OCI-LY1 (cell line): ENCODE data around the gene SPACA6.

ENCODE experiments used
- H2AFZ ChIP-seq: fragments of 200-600 bp; sonication (generic), shearing (Covaris generic); 2 replicates; pipeline ENCODE4 v1.6.0; 2014; ENCODE audit warnings: antibody characterized with exemption, mild to moderate bottlenecking, low read length
- H3F3A ChIP-seq: fragments of 200-600 bp; sonication (generic), shearing (Covaris generic); 2 replicates; pipeline ENCODE4 v1.6.0; 2014; ENCODE audit warnings: mild to moderate bottlenecking, antibody characterized with exemption, low read length, moderate library complexity; ENCODE audit not compliant: insufficient read depth
- H3K27ac ChIP-seq: fragments of 200-600 bp; sonication (generic); 2 replicates; pipeline ENCODE4 v1.5.1; 2014; ENCODE audit warnings: low read length, mixed run types, mild to moderate bottlenecking, low read depth; ENCODE audit not compliant: poor library complexity, severe bottlenecking
- H3K27me3 ChIP-seq: fragments of 200-600 bp; sonication (generic); 2 replicates; pipeline ENCODE4 v1.6.0; 2014; ENCODE audit warnings: antibody characterized with exemption, mild to moderate bottlenecking, low read length, moderate library complexity; ENCODE audit not compliant: insufficient read depth
- H3K36me3 ChIP-seq: fragments of 200-600 bp; sonication (generic); 2 replicates; pipeline ENCODE4 v1.6.1; 2014; ENCODE audit warnings: mild to moderate bottlenecking, antibody characterized with exemption, low read length, moderate library complexity, mixed read lengths; ENCODE audit not compliant: insufficient read depth
- H3K4me1 ChIP-seq: fragments of 200-600 bp; sonication (generic); 2 replicates; pipeline ENCODE4 v1.5.1; 2014; ENCODE audit warnings: mild to moderate bottlenecking, low read length, moderate library complexity; ENCODE audit not compliant: insufficient read depth, severe bottlenecking
- H3K4me2 ChIP-seq: fragments of 200-600 bp; sonication (generic), shearing (Covaris generic); 2 replicates; pipeline ENCODE4 v1.6.1; 2014; ENCODE audit warnings: low read length
- H3K4me3 ChIP-seq: fragments of 200-600 bp; sonication (generic); 2 replicates; pipeline ENCODE4 v1.5.1; 2014; ENCODE audit warnings: low read length, low read depth, mild to moderate bottlenecking, mixed read lengths; ENCODE audit not compliant: poor library complexity, severe bottlenecking
- H3K79me2 ChIP-seq: fragments of 200-600 bp; shearing (Covaris generic); 2 replicates; pipeline ENCODE4 v1.6.1; 2016; ENCODE audit warnings: mixed run types, low read length, mixed read lengths; ENCODE audit not compliant: insufficient read depth
- H3K9ac ChIP-seq: fragments of 200-600 bp; sonication (generic), shearing (Covaris generic); 2 replicates; pipeline ENCODE4 v1.6.1; 2014; ENCODE audit warnings: mild to moderate bottlenecking, low read length, mixed read lengths
- H3K9me2 ChIP-seq: fragments of 200-600 bp; sonication (generic), shearing (Covaris generic); 2 replicates; pipeline ENCODE4 v1.6.1; 2014; ENCODE audit warnings: low read depth, mild to moderate bottlenecking, low read length, mixed read lengths
- H3K9me3 ChIP-seq: fragments of 200-600 bp; shearing (Covaris generic); 2 replicates; pipeline ENCODE4 v1.6.1; 2014; ENCODE audit warnings: low read length, mixed read lengths
- H4K20me1 ChIP-seq: fragments of 200-600 bp; sonication (generic), shearing (Covaris generic); 2 replicates; pipeline ENCODE4 v1.6.0; 2016; ENCODE audit warnings: mild to moderate bottlenecking, low read length; ENCODE audit not compliant: insufficient read depth
- CTCF ChIP-seq: fragments of 200-600 bp; sonication (generic), shearing (Covaris generic); IDR thresholded peaks from 2 replicates; pipeline ENCODE4 v1.5.1; 2017; ENCODE audit warnings: mild to moderate bottlenecking, antibody characterized with exemption, low read length, moderate library complexity, mixed read lengths
- EZH2 ChIP-seq: fragments of 200-600 bp; sonication (generic), shearing (Covaris generic); IDR thresholded peaks from 2 replicates; pipeline ENCODE4 v1.8.0; 2017; ENCODE audit warnings: borderline replicate concordance, mixed run types, mild to moderate bottlenecking, antibody characterized with exemption, low read length, moderate library complexity, mixed read lengths

Gene SPACA6

GRCh38 chr19:51709575-51709974, 16.4 kb downstream of the SPACA6 start:
- Histone ChIP-seq H3K27ac (no peak overlapping the region), H3K4me2 (no peak overlapping the region), H3K27me3 (no peaks in the 10 kb centered on the region), H3K4me1 (peaks cover 8% of the 10 kb centered on the region), H2AFZ (no peak overlapping the region), H3K9me2 (no peaks in the 10 kb centered on the region), H4K20me1 (no peaks in the 10 kb centered on the region), H3K9me3 (no peaks in the 10 kb centered on the region), H3K79me2 (no peaks in the 10 kb centered on the region), H3K4me3 (no peak overlapping the region), H3F3A (no peaks in the 10 kb centered on the region), H3K36me3 (peaks cover 13% of the 10 kb centered on the region), H3K9ac (no peak overlapping the region)
- TF ChIP-seq EZH2 (no peak), CTCF (no peak)

GRCh38 chr19:51710163-51710562, 17.0 kb downstream of the SPACA6 start:
- Histone ChIP-seq H2AFZ (no peak overlapping the region), H4K20me1 (no peaks in the 10 kb centered on the region), H3K4me3 (no peak overlapping the region), H3K9me2 (no peaks in the 10 kb centered on the region), H3K36me3 (peaks cover 13% of the 10 kb centered on the region), H3K27me3 (no peaks in the 10 kb centered on the region), H3K4me1 (peaks cover 2% of the 10 kb centered on the region), H3K27ac (no peak overlapping the region), H3K4me2 (no peak overlapping the region), H3F3A (no peaks in the 10 kb centered on the region), H3K9me3 (no peaks in the 10 kb centered on the region), H3K79me2 (no peaks in the 10 kb centered on the region), H3K9ac (no peak overlapping the region)
- TF ChIP-seq CTCF (no peak), EZH2 (no peak)

DNA sequence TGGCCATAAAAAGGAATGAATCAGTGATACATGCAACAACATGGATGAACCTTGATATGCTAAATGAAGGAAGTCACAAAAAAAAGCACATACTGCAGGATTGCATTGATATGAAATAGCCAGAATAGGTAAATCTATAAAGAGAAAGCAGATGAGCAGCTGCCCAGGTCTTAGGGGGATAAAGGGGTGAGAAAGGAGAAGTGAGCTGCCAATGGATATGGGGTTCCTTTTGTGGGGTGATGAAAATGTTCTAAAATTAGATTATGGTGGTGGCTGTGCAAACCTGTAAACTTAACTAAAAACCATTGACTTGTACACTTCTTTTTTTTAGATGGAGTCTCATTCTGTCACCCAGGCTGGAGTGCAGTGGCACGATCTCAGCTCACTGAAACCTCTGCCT, 18.6 kb downstream of the SPACA6 start:
- Histone ChIP-seq H3K9me2 (no peaks in the 10 kb centered on the region), H3K27me3 (no peaks in the 10 kb centered on the region), H3F3A (no peaks in the 10 kb centered on the region), H3K4me2 (no peak overlapping the region), H2AFZ (no peak overlapping the region), H3K36me3 (no peaks in the 10 kb centered on the region; the same call in 1 of the 2 replicates), H4K20me1 (no peaks in the 10 kb centered on the region), H3K9me3 (no peaks in the 10 kb centered on the region), H3K4me3 (no peak overlapping the region), H3K79me2 (no peaks in the 10 kb centered on the region), H3K9ac (no peak overlapping the region), H3K4me1 (no peaks in the 10 kb centered on the region), H3K27ac (no peak overlapping the region)
- TF ChIP-seq EZH2 = no peak
- no peak for TF ChIP-seq CTCF
